B cell (primary cell): Measurements from ENCODE around the gene HMCN1. TPM values are rescaled to one million over a fixed set of nuclear protein-coding genes. Genes with fewer than 3 reads are reported as not detected.

Experiments
- ATAC-seq: fragments of 200-7000 bp; cut with Tn5 transposase; one replicate; pipeline ENCODE4 v1.10.0; 2021; ENCODE audit warnings: low read depth, mild to moderate bottlenecking, moderate number of reproducible peaks, moderate library complexity
- CTCF ChIA-PET: fragments of 350-600 bp; sonication (Branson Sonifier 250); formaldehyde crosslinking; loops from one replicate; lab custom pipeline; 2021; ENCODE audit warnings: antibody characterized with exemption, inconsistent platforms; lab: Charles Lee
- POLR2A ChIA-PET: fragments of 350-600 bp; sonication (Branson Sonifier 250); formaldehyde crosslinking; loops from one replicate; lab custom pipeline; 2021; ENCODE audit warnings: antibody characterized with exemption; lab: Charles Lee
- DNase-seq: peaks from one replicate; pipeline ENCODE4 v3.0.0; 2013
- H2AFZ ChIP-seq: 2 replicates; pipeline ENCODE4 v1.6.1; 2012; ENCODE audit warnings: mild to moderate bottlenecking, low read depth, low read length; ENCODE audit not compliant: insufficient read depth, poor library complexity, severe bottlenecking
- H3K27ac ChIP-seq, 2 donors: 1 replicate in 1 of 2; 2 replicates in 1 of 2; pipeline ENCODE4 v1.5.1; 2012 to 2013; ENCODE audit warnings: low read length in 2 of 2, mild to moderate bottlenecking in 2 of 2, moderate library complexity in 1 of 2
- H3K27me3 ChIP-seq, 4 experiments: fragments of 200-600 bp in 1 of 4; sonication (generic) in 1 of 4; replicated peaks in 1 of 4; 1 replicate in 2 of 4; 2 replicates in 2 of 4; pipeline versions ENCODE4 v1.6.1 to v1.7.0; 2013 to 2016; ENCODE audit warnings: low read length in 3 of 4, mild to moderate bottlenecking in 2 of 4, mixed read lengths in 1 of 4, moderate library complexity in 1 of 4; ENCODE audit not compliant: insufficient read depth in 4 of 4, control insufficient read depth in 3 of 4; ENCODE audit errors: control extremely low read depth in 1 of 4
- H3K36me3 ChIP-seq, 2 experiments: replicated peaks in 1 of 2; 1 replicate in 1 of 2; 2 replicates in 1 of 2; pipeline versions ENCODE4 v1.6.1 to v1.7.1; 2013; ENCODE audit warnings: low read length in 1 of 2; ENCODE audit not compliant: insufficient read depth in 2 of 2, control insufficient read depth in 1 of 2; ENCODE audit errors: control extremely low read depth in 1 of 2, extremely low read depth in 1 of 2
- H3K4me1 ChIP-seq, 2 donors: fragments of 200-600 bp in 1 of 2; sonication (generic) in 1 of 2; 1 replicate in 1 of 2; 2 replicates in 1 of 2; pipeline versions ENCODE4 v1.5.1 to v1.6.1; 2013 to 2017; ENCODE audit warnings: low read length in 2 of 2; ENCODE audit not compliant: control insufficient read depth in 2 of 2, insufficient read depth in 2 of 2
- H3K4me2 ChIP-seq: replicated peaks from 2 replicates; pipeline ENCODE3; 2012; ENCODE audit warnings: mild to moderate bottlenecking, low read depth, low read length; ENCODE audit not compliant: poor library complexity, severe bottlenecking
- H3K4me3 ChIP-seq, 5 experiments: fragments of 200-600 bp in 1 of 5; sonication (generic) in 1 of 5; 1 replicate in 3 of 5; 2 replicates in 2 of 5; pipeline versions ENCODE4 v1.5.1 to v1.7.0; 2011 to 2016; ENCODE audit warnings: low read length in 4 of 5, mild to moderate bottlenecking in 4 of 5, low read depth in 2 of 5, control low read depth in 1 of 5, moderate library complexity in 1 of 5; ENCODE audit not compliant: insufficient read depth in 1 of 5; ENCODE audit errors: control extremely low read depth in 1 of 5, extremely low read depth in 1 of 5
- H3K79me2 ChIP-seq: fragments of 200-600 bp; sonication (generic); one replicate; pipeline ENCODE4 v1.6.0; 2016; ENCODE audit warnings: low read length; ENCODE audit not compliant: control insufficient read depth, insufficient read depth
- H3K9ac ChIP-seq: fragments of 200-600 bp; sonication (generic); 2 replicates; pipeline ENCODE4 v1.6.1; 2017; ENCODE audit warnings: mild to moderate bottlenecking, low read length, moderate library complexity
- H3K9me3 ChIP-seq, 3 donors: one replicate each; pipeline versions ENCODE4 v1.6.1 to v1.7.1; 2013; ENCODE audit warnings: low read length in 2 of 3; ENCODE audit not compliant: control insufficient read depth in 2 of 3, insufficient read depth in 1 of 3; ENCODE audit errors: control extremely low read depth in 1 of 3
- H4K20me1 ChIP-seq: 2 replicates; pipeline ENCODE4 v1.6.0; 2012; ENCODE audit warnings: mild to moderate bottlenecking, low read length; ENCODE audit not compliant: insufficient read depth, control insufficient read depth, poor library complexity, severe bottlenecking
- H3K27ac Mint-ChIP-seq: one replicate; pipeline ENCODE4 v1.8.0; 2021; ENCODE audit warnings: mixed read lengths
- H3K27me3 Mint-ChIP-seq: one replicate; pipeline ENCODE4 v1.8.0; 2021; ENCODE audit warnings: mixed read lengths
- H3K4me1 Mint-ChIP-seq: one replicate; pipeline ENCODE4 v1.8.0; 2021; ENCODE audit warnings: mixed read lengths
- H3K4me3 Mint-ChIP-seq: one replicate; pipeline ENCODE4 v1.8.0; 2021; ENCODE audit warnings: mixed read lengths
- H3K9me3 Mint-ChIP-seq: one replicate; pipeline ENCODE4 v1.8.0; 2022; ENCODE audit warnings: mixed read lengths; ENCODE audit not compliant: insufficient read depth
- EZH2 ChIP-seq: IDR thresholded peaks from 2 replicates; pipeline ENCODE4 v1.6.1; 2012; ENCODE audit warnings: borderline replicate concordance, low read depth, mild to moderate bottlenecking, moderate library complexity, low read length; ENCODE audit not compliant: insufficient read depth, poor library complexity, severe bottlenecking
- WGBS: methylation state at CpG from one replicate; pipeline ENCODE4 v1.1.5; 2013; ENCODE audit warnings: missing lambda C conversion rate; ENCODE audit not compliant: insufficient coverage; 5-methylcytosine and 5-hydroxymethylcytosine counted together
- intact Hi-C: fragments of 100-400 bp; cut with micrococcal nuclease; formaldehyde crosslinking; loops from one replicate; pipeline ENCODE4 v1.10.0; 2022
- polyA plus RNA-seq: library from polyadenylated mRNA; depleted of rRNA; stranded (reverse); fragments of >200 nt; gene quantifications from 2 replicates; pipeline ENCODE4 v1.2.3, GENCODE V29; 2012
- total RNA-seq, 2 donors: library from RNA; stranded (reverse); fragments of 120-200 nt in 1 of 2; gene quantifications; 1 replicate in 1 of 2; 2 replicates in 1 of 2; pipeline versions ENCODE4 v1.2.3 to v1.2.4, GENCODE V29; 2013 to 2022
- TF ChIP-seq, protein P1 (sequence below): fragments of 200-600 bp; IDR thresholded peaks from one replicate; pipeline ENCODE4 v1.8.0; 2022; ENCODE audit warnings: antibody characterized with exemption, mild to moderate bottlenecking

HMCN1 gene
- total and polyA plus RNA-seq, 2 donors (not counting 1 experiment from before 2014, with no cell fraction given) = not detected

DNA sequence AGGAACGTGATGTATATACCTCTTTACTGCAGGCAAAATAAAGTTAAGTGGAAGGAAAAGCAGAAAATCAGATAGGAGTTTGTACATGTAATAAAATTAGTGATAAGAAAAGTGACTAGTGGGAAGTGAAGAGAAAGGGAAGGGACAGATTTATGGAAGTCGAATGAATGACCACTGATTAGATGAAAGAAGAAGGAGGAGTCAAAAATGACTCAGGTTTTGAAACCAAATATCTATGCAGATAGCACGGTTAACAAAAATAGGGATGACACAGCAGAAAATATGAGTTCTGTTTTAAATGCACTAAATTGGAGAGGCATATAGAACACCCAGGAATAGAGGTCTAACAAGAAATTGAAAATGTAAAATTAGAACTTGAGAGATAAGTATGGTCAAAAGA is 128.0 kb downstream of the HMCN1 start:
- ChIA-PET CTCF (no interaction called here), POLR2A (no interaction called here)
- H4K20me1 ChIP-seq = no peaks in the 10 kb centered on the region
- no peaks in the 10 kb centered on the region for H3K9me3 Mint-ChIP-seq
- H3K36me3 ChIP-seq = no peaks in the 10 kb centered on the region
- H3K9me3 ChIP-seq = no peaks in the 10 kb centered on the region
- H2AFZ ChIP-seq = no peak overlapping the region
- intact Hi-C loops = no loop called here
- peaks cover 5% of the 10 kb centered on the region for H3K27me3 Mint-ChIP-seq
- H3K4me3 Mint-ChIP-seq = no peak overlapping the region
- no peak overlapping the region for H3K27ac Mint-ChIP-seq
- H3K4me3 ChIP-seq = no peak overlapping the region
- TF ChIP-seq, protein P1, sequence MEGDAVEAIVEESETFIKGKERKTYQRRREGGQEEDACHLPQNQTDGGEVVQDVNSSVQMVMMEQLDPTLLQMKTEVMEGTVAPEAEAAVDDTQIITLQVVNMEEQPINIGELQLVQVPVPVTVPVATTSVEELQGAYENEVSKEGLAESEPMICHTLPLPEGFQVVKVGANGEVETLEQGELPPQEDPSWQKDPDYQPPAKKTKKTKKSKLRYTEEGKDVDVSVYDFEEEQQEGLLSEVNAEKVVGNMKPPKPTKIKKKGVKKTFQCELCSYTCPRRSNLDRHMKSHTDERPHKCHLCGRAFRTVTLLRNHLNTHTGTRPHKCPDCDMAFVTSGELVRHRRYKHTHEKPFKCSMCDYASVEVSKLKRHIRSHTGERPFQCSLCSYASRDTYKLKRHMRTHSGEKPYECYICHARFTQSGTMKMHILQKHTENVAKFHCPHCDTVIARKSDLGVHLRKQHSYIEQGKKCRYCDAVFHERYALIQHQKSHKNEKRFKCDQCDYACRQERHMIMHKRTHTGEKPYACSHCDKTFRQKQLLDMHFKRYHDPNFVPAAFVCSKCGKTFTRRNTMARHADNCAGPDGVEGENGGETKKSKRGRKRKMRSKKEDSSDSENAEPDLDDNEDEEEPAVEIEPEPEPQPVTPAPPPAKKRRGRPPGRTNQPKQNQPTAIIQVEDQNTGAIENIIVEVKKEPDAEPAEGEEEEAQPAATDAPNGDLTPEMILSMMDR = no peak
- TF ChIP-seq EZH2 = no peak
- no peaks in the 10 kb centered on the region for H3K4me1 Mint-ChIP-seq
- no peaks in the 10 kb centered on the region for H3K4me1 ChIP-seq
- H3K4me2 ChIP-seq = no peak overlapping the region
- H3K27ac ChIP-seq = no peak overlapping the region
- H3K9ac ChIP-seq = no peak overlapping the region
- ATAC-seq = no peak
- no peaks in the 10 kb centered on the region for H3K79me2 ChIP-seq
- H3K27me3 ChIP-seq = no peaks in the 10 kb centered on the region
- no peak for DNase-seq
- 80% methylated on average over 1 of the region's 3 CpGs for WGBS

GRCh38 chr1:185864331-185864730 is 130.1 kb downstream of the HMCN1 start:
- peaks cover 12% of the 10 kb centered on the region for H3K27me3 Mint-ChIP-seq
- intact Hi-C loops = no loop called here

More at GRCh38 chr1:185864331-185864730, 130.1 kb downstream of the HMCN1 start:
- H3K4me2 ChIP-seq = no peak overlapping the region
- H2AFZ ChIP-seq = no peak overlapping the region
- Mint-ChIP-seq H3K4me1 (no peaks in the 10 kb centered on the region), H3K9me3 (peaks cover 2% of the 10 kb centered on the region), H3K4me3 (no peak overlapping the region), H3K27ac (no peak overlapping the region)
- no peaks in the 10 kb centered on the region for H3K9me3 ChIP-seq
- no peak for DNase-seq
- no peaks in the 10 kb centered on the region for H3K4me1 ChIP-seq
- CTCF ChIA-PET = no interaction called here
- POLR2A ChIA-PET = no interaction called here
- ATAC-seq = no peak
- H3K4me3 ChIP-seq = no peak overlapping the region
- no peaks in the 10 kb centered on the region for H4K20me1 ChIP-seq
- H3K36me3 ChIP-seq = no peaks in the 10 kb centered on the region
- H3K79me2 ChIP-seq = no peaks in the 10 kb centered on the region
- TF ChIP-seq, protein P1 = no peak
- no peak for TF ChIP-seq EZH2
- H3K27me3 ChIP-seq = no peaks in the 10 kb centered on the region
- 80% methylated on average over 1 of the region's 5 CpGs for WGBS
- H3K27ac ChIP-seq = no peak overlapping the region
- no peak overlapping the region for H3K9ac ChIP-seq
